PFSK-1 (cell line): ENCODE results near the gene BNC1.

Experiments used
- POLR2AphosphoS5 ChIP-seq: IDR thresholded peaks from 2 replicates; pipeline ENCODE4 v1.6.1; 2012; ENCODE audit warnings: low read depth, mild to moderate bottlenecking, control low read depth, low read length, moderate library complexity
- SIN3A ChIP-seq: IDR thresholded peaks from 2 replicates; pipeline ENCODE4 v1.6.1; 2012; ENCODE audit warnings: mild to moderate bottlenecking, low read length, moderate library complexity, borderline replicate concordance; ENCODE audit not compliant: insufficient read depth

DNA sequence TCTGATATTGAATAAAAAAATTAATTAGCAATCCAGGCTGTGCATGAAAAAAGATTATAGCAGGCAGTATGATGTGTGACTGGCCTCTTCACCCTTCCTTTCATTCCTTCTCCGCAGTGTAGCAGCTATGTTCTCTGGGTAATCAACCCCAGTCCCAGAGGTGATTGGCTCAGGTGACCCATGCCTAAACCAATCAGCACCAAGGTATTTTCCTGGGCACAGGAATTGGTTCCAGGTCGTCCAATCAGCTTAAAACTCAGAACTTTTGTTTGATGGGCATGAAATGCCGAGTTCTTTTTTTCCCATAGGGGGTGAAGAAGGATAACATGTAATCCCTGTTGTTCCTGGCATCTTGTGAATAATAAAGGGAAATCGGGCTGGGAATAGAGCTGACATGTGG, 5.8 kb upstream of the BNC1 start:
- no peak for TF ChIP-seq POLR2AphosphoS5
- no peak for TF ChIP-seq SIN3A
